Measurements from ENCODE around the gene ADIRF. TPM values are rescaled to one million over a fixed set of nuclear protein-coding genes. Genes with fewer than 3 reads are reported as not detected.
"Not testable (repeated sequence)": the region's sequence is repeated elsewhere in the genome, so short reads cannot be mapped to it uniquely, and the experiment has no call there.

Gene ADIRF
- total RNA-seq, 2 donors from 2014 or later, result 143 to 269 TPM

- DNase-seq, ATAC-seq: not testable (repeated sequence)
Measured at GRCh38 chr10:87009134-87009696, 40.9 kb downstream of the ADIRF start.

GRCh38 chr10:87013528-87013927, 45.2 kb downstream of the ADIRF start:
- ATAC-seq; intact Hi-C loops (cut with DNase I); DNase-seq: not testable (repeated sequence)

More at GRCh38 chr10:87009134-87009696, 40.9 kb downstream of the ADIRF start:
- intact Hi-C loops (cut with DNase I), result not testable (repeated sequence)

- ATAC-seq; intact Hi-C loops (cut with DNase I); DNase-seq: not testable (repeated sequence)
Measured at GRCh38 chr10:87014986-87015716, 46.9 kb downstream of the ADIRF start.

GRCh38 chr10:87018127-87018526, 49.8 kb downstream of the ADIRF start:
- DNase-seq; intact Hi-C loops (cut with DNase I); ATAC-seq: not testable (repeated sequence)

- DNase-seq; intact Hi-C loops (cut with DNase I); ATAC-seq: not testable (repeated sequence)
Measured at GRCh38 chr10:87019066-87019465, 50.8 kb downstream of the ADIRF start.

- DNase-seq; ATAC-seq; intact Hi-C loops (cut with DNase I): not testable (repeated sequence)
Measured at GRCh38 chr10:87019504-87019903, 51.2 kb downstream of the ADIRF start.

GRCh38 chr10:87020056-87020455, 51.8 kb downstream of the ADIRF start, which contains the start of gene FAM25A:
Gene FAM25A (plus strand): TSS chr10:87020294. CDS start chr10:87020325, 31 bp downstream.
- intact Hi-C loops (cut with DNase I); DNase-seq; ATAC-seq: not testable (repeated sequence)

Other genes with a start within 250 kb of the ADIRF start
- 10 to 100 TPM; 46.2 to 56.8 TPM for gene BMPR1A, start 211.9 kb upstream of the ADIRF start, total RNA-seq
- 10 to 100 TPM; 38.6 to 62.1 TPM for gene MMRN2, start 10.9 kb upstream of the ADIRF start, total RNA-seq
- gene SNCG, start 9.9 kb upstream of the ADIRF start, total RNA-seq, result 10 to 100 TPM; 27.8 to 51.0 TPM
- gene FAM25A, start 51.8 kb downstream of the ADIRF start, total RNA-seq, result not detected
- gene GLUD1, start 126.4 kb downstream of the ADIRF start, total RNA-seq, result 10 to 100 TPM; 81.7 to 91.4 TPM
- 10 to 100 TPM; 17.6 to 26.2 TPM for gene SHLD2, start 126.7 kb downstream of the ADIRF start, total RNA-seq